GM19395 (cell line): Measurements from ENCODE around the gene CREB5.

ENCODE experiments used
- ATAC-seq: cut with Tn5 transposase; IDR thresholded peaks from one replicate; pipeline ENCODE4 v1.9.1; 2021; ENCODE audit warnings: mild to moderate bottlenecking, moderate library complexity; ENCODE audit not compliant: unreplicated experiment

The CREB5 gene

GRCh38 chr7:28729727-28730126 is 317.4 kb downstream of the CREB5 start:
- no peak for ATAC-seq

DNA sequence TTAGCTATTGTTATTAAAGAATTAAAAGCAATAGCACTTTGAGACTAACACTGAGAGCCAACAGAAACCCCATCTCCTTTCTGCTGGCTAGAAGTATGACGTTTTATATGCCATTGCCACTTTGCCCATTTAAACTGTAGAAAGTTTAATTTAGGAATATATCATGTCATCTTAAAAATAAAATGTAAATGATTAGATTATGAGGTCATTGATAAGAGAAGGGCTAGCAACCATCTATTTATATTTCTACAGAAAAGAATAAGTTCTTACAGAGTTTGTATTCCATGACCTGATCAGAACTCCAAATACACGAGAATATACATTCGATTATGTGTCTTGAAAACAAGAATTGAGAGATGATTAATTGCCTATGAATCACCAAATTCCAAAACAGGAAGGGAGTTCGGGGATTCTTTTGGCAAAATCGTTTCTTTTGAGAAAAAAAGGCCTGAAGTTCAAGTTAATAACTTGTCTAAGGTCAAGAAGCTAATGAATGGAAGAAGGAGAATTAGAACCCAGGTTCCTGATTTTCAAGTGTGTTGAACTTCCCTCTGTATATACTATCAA is 318.9 kb downstream of the CREB5 start:
- no peak for ATAC-seq

- ATAC-seq: no peak
These were observed 320.0 kb downstream of the CREB5 start for GRCh38 chr7:28732071-28732869.

DNA sequence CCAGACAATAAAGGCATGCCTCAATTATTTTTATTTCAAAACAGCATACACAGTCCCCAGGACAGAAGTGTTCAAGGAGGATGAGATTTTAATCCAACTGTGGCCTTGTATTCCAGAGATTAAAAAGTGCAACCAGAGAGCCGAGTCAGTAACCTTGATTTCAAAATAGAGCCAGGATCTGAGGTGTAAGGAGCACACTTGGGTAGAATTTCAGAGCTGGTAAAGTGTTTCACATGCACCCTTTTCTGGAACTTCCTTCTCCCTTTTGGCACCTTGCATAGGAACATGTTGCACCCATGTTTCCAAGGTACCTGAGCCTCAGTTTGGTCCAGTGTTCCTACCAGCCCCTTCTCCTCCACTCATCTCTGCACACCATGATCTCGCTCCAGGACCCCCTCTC is 320.7 kb downstream of the CREB5 start:
- no peak for ATAC-seq

DNA sequence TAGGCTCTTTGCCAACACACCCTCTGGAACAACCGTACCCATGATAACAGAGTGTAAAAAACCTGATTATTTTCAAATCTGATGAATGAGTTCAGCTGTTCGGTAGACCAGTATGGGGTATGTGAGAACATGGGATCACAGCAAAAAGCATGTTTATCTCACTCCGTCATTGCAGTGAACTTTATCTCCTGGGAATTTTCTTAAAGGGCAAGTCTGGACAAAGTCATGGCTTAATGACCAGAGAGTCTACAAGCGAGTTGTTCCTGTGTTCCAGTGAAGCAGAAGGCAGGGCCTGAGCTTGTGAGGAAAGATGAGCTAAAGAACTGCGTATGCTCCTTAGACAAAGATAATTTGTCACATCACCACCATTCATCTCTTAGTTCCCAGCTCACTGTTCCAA is 326.1 kb downstream of the CREB5 start:
- ATAC-seq: no peak

DNA sequence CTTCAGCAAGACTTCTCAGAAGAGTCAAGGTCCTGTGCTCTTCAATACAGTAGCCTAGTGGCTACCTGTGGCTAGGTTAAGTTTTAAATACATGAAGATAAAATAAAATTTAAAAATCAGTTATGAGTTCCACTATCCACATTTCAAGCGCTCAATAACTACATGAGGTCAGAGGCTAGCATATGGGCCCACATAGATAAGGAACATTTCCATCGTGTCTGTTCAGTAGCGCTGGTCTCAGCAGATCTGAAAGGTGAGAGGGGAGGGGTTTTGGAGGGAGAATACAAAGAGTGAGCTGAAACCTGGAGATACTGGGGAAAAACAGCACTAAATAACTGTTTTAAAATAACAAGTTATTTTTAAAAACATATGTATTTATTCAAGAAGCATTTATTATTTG is 326.8 kb downstream of the CREB5 start:
- no peak for ATAC-seq

- no peak for ATAC-seq
These were observed 327.5 kb downstream of the CREB5 start for GRCh38 chr7:28739826-28740225.

- ATAC-seq: no peak
These were observed 332.6 kb downstream of the CREB5 start for GRCh38 chr7:28744951-28745350.

DNA sequence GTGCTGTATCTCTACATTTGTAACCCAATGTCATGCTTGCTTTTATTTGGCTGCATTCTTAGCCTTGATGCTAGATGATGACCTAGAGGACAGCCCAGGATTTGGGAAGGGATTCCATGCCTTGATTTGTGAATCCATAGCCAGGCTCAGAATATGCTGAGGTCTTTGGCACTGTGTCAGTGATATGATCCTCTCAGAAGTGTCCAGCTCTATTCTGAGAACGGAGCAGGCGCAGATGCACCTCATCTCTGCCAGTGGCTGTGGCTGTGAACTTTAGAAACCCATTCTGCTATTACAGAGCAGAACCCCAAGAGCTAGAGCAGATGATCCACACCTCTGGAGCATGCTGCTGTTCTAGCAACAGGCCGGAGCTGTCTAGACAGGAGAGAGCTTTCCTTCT is 333.0 kb downstream of the CREB5 start:
- ATAC-seq: no peak

DNA sequence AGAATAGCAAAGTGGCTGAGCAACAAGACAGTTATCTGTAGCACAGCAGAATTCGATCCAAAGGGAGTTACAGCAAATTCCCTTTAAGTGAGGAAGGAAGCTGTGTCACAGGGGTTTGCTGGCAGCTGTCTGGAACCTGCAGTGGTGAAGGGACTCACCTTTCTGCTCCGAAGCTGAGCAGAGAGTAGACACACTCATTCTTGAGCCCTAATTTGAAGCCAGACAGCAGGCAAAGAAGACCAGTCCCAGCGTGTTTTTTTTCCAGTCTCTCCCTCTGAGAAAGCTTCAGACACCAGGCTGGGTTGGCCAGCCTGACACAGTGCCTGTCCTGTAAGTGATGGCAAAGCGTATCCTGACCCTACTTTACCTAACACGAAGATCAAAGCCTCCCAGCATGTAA is 335.1 kb downstream of the CREB5 start:
- no peak for ATAC-seq

- ATAC-seq: no peak
These were observed 335.5 kb downstream of the CREB5 start for GRCh38 chr7:28747854-28748253.

GRCh38 chr7:28748346-28748745 is 336.0 kb downstream of the CREB5 start:
- ATAC-seq: no peak

- ATAC-seq: peak; percentile 63
These were observed 336.7 kb downstream of the CREB5 start for GRCh38 chr7:28748933-28749584.

DNA sequence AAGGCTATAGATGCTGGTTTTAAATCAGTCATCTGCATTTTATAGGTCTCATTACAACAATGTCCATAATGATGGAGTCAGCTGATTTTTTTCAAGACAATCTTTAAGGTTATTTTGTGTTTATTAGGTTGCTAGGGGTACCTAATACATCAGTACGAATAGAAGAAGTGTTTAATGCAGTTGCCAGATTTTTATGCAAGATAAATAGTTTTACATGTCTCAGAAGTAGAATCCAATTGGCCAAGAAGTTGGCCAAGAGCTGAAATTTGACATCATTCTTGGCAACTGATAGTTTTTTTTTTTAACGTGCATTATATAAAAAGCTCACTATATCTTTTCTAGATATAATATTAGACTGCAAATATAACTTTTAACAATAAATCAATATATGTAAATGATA is 337.3 kb downstream of the CREB5 start:
- ATAC-seq: no peak

DNA sequence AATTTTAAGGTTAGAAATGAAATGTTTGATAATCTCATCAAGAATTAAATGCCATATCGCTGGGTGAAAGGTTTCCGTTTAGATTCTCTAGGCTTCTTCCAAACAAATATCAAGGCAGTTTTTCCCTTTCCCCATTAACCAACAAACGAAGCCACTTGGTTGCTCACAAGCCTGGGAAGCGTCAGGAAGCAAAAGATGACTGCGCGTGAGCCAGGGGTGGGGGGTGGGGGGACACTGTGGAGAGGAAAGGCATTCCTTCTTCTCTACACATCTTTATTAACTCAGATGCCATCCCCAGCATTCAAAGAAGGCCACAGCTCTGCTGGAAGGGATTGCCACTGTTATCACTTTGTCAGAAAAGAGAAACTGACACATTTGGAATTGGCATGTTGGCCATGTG is 338.7 kb downstream of the CREB5 start:
- no peak for ATAC-seq

DNA sequence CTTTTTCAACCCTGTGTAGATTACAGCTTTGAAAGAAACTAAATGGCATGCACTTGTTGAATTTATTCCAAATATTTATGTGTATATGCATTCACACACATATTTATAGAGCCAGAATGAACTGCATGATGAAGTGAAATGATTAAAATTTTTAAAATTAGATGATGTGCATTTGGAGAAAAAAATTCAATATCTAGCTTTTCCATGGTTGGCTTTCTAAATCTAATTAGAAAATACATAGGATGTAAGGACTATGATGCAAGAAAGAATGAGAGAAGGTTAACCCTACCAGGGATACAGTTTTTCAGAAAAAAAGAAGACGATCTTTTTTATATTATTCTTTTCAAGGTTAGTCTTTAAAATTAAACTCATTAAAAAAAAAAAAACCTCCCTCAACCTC is 341.3 kb downstream of the CREB5 start:
- no peak for ATAC-seq

DNA sequence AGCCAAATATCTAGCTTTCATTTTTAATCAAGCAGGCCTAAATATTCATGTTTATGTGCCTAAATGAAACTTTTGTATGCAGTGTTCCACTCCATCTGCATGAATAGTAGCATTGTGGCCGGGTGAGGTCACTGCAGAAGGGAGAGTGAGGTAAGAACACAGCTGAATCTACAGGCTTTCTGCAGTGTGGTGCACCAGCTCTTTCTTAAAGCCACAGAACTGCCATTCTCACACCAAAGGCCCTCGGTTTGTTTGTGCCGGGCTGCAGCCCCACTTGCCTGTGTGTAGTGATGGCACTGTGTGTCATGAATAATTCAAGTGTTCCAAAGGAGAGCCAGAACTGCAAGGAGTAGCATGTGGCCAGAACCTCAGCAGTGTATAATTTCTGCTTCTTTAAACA is 341.7 kb downstream of the CREB5 start:
- ATAC-seq: no peak

GRCh38 chr7:28754447-28754846 is 342.1 kb downstream of the CREB5 start:
- ATAC-seq: no peak

DNA sequence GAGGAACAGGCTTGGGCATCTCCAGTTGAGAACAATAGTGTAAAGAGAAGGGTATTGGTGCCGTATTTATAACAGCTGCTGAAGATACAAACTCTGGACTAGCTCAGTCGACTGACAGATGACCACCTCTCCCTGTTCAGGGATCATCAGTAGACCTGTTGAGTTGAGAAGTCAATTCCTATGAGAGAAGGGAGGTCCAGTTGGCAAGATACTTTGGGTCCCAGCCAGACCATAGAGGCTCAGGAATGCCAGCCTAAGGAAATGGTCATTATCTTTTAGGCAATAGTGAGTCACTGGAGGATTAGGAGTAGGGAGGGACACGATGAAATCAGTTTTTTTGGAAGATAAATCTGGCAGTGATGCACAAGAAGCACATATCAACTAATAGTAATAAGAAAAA is 342.9 kb downstream of the CREB5 start:
- no peak for ATAC-seq

DNA sequence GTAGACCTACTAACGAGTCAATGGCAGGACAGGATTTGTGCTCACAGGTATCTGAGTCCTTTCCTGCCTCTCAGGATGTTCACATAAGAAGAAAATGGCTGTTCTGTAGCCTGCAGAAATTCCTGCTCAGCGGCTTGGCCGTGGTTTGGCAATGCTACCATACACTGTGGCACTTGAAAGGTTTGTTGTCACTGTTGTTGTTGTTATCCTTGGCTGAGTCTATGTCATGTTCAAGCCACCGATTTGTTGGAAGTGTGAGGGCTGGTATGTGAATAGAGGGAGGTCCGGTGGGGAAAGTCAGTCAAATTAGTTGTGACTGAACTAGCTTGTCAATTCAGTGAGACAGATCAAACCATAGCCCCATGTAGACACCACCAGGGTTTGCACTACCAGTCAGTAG is 345.9 kb downstream of the CREB5 start:
- no peak for ATAC-seq

DNA sequence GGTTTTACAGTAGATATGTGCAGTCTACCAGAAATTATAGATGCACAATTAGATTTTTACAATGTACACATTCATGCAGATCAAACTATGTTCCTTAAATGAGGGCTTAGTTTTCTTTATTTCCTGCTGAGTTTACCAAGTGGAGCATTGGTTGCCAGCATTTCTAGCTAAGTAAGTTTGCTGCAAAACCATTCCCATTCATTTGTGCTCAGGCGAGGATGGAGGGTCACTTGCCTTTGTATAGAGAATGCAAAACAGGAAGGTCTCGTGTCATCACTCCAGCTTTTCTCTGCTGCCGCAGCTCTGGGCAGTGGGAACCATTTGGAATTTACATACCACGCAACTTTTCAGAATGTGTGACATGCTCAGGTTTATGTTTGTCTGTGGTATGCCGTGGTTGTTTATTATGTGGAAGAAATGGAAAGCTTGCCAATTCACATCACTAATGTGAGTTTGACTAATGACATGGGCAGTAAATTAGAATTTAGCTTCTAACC is 347.2 kb downstream of the CREB5 start:
- ATAC-seq: no peak

- ATAC-seq: no peak
These were observed 349.2 kb downstream of the CREB5 start for GRCh38 chr7:28761505-28761904.
